ENCODE data around the gene IGFBP7.

The IGFBP7 gene

GRCh38 chr4:57023104-57023503 is 87.1 kb downstream of the IGFBP7 start:
- Histone ChIP-seq H3K36me3 (ENCODE audit: control insufficient read depth, insufficient read depth, low read length) (peaks cover 13% of the 10 kb centered on the region), H3K27me3 (replicated peaks; ENCODE audit: control insufficient read depth, insufficient read depth, low read length) (no peaks in the 10 kb centered on the region), H3K4me3 (replicated peaks; ENCODE audit: low read depth, low read length) (no peak overlapping the region)
- TF ChIP-seq CTCF (IDR thresholded peaks at IDR 0.05; ENCODE audit: insufficient read depth, low read length, poor library complexity, severe bottlenecking) = no peak
- no peak for DNase-seq (ENCODE audit: extremely low read depth, insufficient read length)

- no peak for DNase-seq (ENCODE audit: extremely low read depth, insufficient read length)
- Histone ChIP-seq H3K4me3 (replicated peaks; ENCODE audit: low read depth, low read length) (no peak overlapping the region), H3K27me3 (replicated peaks; ENCODE audit: control insufficient read depth, insufficient read depth, low read length) (no peaks in the 10 kb centered on the region), H3K36me3 (ENCODE audit: control insufficient read depth, insufficient read depth, low read length) (peaks cover 13% of the 10 kb centered on the region)
- no peak for TF ChIP-seq CTCF (IDR thresholded peaks at IDR 0.05; ENCODE audit: insufficient read depth, low read length, poor library complexity, severe bottlenecking)
Measured at GRCh38 chr4:57020467-57021101, 89.6 kb downstream of the IGFBP7 start.

- no peaks in the 10 kb centered on the region for H3K27me3 ChIP-seq (replicated peaks; ENCODE audit: control insufficient read depth, insufficient read depth, low read length)
- no peak overlapping the region for H3K4me3 ChIP-seq (replicated peaks; ENCODE audit: low read depth, low read length)
- DNase-seq (ENCODE audit: extremely low read depth, insufficient read length) = no peak
- TF ChIP-seq CTCF (IDR thresholded peaks at IDR 0.05; ENCODE audit: insufficient read depth, low read length, poor library complexity, severe bottlenecking) = no peak
- H3K36me3 ChIP-seq (ENCODE audit: control insufficient read depth, insufficient read depth, low read length) = peaks cover 12% of the 10 kb centered on the region
Measured at GRCh38 chr4:57018980-57019379, 91.2 kb downstream of the IGFBP7 start.

GRCh38 chr4:57013543-57014120 is 96.6 kb downstream of the IGFBP7 start:
- no peak overlapping the region for H3K4me3 ChIP-seq (replicated peaks; ENCODE audit: low read depth, low read length)
- H3K36me3 ChIP-seq (ENCODE audit: control insufficient read depth, insufficient read depth, low read length) = peaks cover 11% of the 10 kb centered on the region
- no peak for TF ChIP-seq CTCF (IDR thresholded peaks at IDR 0.05; ENCODE audit: insufficient read depth, low read length, poor library complexity, severe bottlenecking)
- DNase-seq (ENCODE audit: extremely low read depth, insufficient read length) = no peak
- H3K27me3 ChIP-seq (replicated peaks; ENCODE audit: control insufficient read depth, insufficient read depth, low read length) = no peaks in the 10 kb centered on the region

- Histone ChIP-seq H3K4me3 (replicated peaks; ENCODE audit: low read depth, low read length) (no peak overlapping the region), H3K36me3 (ENCODE audit: control insufficient read depth, insufficient read depth, low read length) (peaks cover 7% of the 10 kb centered on the region; the same call in 1 of the 2 replicates), H3K27me3 (replicated peaks; ENCODE audit: control insufficient read depth, insufficient read depth, low read length) (no peaks in the 10 kb centered on the region)
- no peak for DNase-seq (ENCODE audit: extremely low read depth, insufficient read length)
- TF ChIP-seq CTCF (IDR thresholded peaks at IDR 0.05; ENCODE audit: insufficient read depth, low read length, poor library complexity, severe bottlenecking) = no peak
Measured at GRCh38 chr4:56999751-57000150, 110.4 kb downstream of the IGFBP7 start.
